Pons (tissue), 1 donor: Measurements from ENCODE around the gene B4GALT2.

ENCODE experiments used
- DNase-seq: peaks from one replicate; pipeline ENCODE4 v3.0.0-alpha.2; 2016; ENCODE audit warnings: low spot score

Gene B4GALT2

GRCh38 chr1:44029911-44030604, 51.0 kb downstream of the B4GALT2 start:
- peak; percentile 92 for DNase-seq

DNA sequence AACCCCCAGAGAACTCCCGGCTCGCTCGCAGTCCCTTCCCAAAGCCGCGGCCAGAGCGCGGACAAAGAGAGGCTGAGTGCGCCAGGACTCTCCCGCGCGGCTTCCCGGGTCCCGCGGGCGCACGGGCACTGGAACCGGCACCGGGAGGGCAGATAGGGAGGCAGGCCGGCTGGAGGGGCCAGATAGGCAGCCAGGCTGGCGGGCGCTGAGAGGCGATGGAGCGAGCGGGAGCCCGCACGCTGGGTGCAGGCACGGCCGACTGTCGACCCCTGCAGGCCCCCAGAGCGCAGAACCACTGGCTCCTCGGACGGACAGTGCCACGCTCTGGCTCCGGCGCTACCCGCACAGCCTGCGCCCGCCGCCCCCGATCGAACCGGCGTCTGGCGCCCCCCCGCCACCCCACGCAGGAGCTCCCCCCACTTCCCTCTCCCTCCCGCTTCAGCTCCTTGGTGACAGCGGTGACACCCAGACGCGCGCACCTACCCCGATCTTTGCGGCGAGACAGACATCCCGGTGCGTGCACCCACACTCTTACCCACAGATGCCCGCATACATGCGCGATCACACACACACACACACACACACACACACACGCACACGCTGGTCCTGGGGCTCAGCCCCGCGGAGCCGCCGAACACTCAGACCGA, 51.7 kb downstream of the B4GALT2 start:
- DNase-seq = peak; percentile 53

- peak; percentile 49 for DNase-seq
Observed at GRCh38 chr1:44031252-44032169, 52.5 kb downstream of the B4GALT2 start, which contains the start of gene SLC6A9. SLC6A9 (minus strand) TSS chr1:44031462; CDS start chr1:44024277, 7,185 bp downstream.

- DNase-seq = no peak
Observed at GRCh38 chr1:44032170-44032790, 53.3 kb downstream of the B4GALT2 start.

DNA sequence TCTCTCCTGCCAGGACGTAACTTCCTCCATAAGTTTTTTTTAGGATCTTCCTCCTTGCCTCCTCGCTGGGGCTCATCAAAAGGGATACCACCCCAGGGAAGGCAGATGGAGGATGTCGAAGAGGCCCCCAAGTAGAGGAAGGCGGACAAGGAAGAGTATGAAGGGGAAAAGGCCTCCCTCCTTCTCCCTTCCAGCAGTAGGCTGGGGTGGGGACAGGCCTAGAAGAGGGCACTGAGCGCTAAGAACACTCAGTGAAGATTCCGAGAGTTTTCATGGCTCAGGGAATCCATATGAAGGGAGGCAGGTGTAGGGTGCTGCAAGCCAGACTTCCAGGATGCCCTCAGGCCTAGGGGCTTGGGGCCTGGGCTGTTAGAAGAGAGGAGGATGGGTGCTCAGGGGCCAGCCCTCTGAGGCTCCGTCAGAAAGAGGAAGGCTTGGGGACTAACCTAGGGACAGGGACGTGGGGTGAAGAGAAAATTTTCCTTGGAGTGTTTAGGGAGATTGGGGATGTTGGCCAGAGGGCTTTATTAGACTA, 54.1 kb downstream of the B4GALT2 start:
- DNase-seq = no peak

DNA sequence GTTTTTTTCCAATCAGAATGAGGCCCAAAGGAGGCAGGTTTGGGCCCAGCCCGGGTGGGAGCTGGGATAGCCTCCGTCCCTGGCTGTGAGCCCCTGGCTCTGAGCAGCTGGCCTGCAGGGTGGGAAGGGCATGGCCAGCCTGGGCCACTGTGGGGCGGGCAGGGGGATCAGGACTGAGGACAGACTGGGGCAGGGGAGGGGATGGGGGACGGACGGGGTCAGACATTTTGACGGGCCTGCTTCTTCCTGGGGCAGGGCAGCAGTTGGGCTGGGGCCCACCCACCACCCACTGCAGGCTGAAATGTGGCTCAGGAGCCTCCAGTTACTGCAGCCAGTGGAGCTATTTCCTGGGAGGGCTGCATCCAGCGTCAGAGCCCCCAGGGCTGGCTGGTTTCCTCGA, 54.7 kb downstream of the B4GALT2 start:
- DNase-seq = no peak

DNA sequence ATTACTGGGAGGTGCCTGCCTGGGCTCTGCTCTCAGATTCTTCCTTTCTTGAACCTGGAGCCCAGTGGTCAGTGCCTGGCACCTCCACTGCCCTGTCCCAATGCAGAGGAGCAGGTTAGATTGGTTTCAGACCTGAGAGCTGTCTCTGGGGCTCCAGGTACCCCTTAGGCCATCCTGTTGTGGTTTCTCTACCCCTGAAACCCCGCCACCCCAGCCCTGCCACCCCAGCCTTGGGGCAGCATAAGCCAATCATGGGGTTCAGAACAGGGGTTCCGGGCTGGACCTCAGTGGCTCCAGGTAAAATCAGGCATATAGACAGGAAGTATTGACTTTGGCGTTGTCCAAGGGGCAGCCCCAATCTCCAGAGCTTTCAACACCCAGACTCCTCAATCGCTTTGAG, 55.4 kb downstream of the B4GALT2 start:
- DNase-seq = no peak

- DNase-seq = peak; percentile 25
Observed at GRCh38 chr1:44034976-44035716, 56.1 kb downstream of the B4GALT2 start.

GRCh38 chr1:44035726-44036408, 56.9 kb downstream of the B4GALT2 start:
- DNase-seq = no peak

DNA sequence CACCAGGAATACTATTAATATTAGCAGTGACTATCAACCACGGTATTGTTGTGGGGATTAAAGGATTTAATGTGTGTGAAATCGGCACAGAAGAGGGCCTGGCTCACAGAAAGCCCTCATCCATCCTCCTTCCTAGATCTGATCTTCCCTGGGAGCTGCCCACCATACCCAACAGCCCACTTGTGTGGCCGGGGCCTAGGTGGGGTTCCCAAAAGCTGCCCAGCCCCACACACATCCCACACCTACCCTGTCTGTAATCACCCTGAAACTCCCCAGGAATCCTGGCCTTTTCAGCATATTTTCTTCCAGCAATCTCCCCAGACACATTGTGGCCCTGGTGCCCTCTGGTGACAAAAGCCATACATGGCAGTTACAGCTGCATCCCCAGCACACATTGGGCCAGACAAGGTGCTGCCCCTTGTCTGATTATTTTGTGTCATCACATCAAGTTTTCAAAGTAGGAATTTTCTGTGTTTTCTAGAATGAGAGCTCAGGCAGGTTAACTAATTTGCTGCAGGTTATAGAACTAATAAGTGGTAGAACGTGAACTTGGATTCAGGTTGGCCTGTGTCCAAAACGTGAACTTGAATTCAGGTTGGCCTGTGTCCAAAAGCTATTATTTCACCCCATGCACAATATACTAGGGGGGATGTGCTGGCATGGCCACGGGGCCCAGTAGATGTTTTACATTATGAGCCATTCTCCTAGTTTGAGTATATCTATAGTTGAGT, 57.6 kb downstream of the B4GALT2 start:
- peak; percentile 91 for DNase-seq

DNA sequence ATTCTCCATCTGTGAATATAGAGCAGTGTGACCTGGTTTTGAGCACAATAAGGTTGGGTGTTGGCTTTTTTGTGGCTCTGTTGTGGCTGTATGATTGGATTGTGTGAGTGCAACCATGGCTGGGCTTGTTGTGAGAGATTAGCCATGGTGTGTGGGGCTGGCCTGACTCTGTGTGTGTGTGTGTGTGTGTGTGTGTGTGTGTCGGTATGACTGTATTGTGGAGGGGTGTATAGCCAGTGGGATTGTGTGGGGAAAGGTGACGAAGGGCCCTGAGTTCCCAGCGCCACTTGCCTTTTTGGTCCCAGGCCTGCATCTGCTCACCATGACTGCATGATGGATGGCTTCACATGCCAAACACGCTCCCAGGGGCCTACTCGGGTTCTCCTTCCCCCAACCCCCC, 58.1 kb downstream of the B4GALT2 start:
- no peak for DNase-seq

GRCh38 chr1:44038876-44039657, 60.1 kb downstream of the B4GALT2 start:
- DNase-seq = no peak

- DNase-seq = no peak
Observed at GRCh38 chr1:44040418-44040817, 61.4 kb downstream of the B4GALT2 start.
